NCI-H187 (cell line): ENCODE results near the gene RHBDF2.

Experiments
- DNase-seq, 2 experiments: peaks; one replicate each; lab custom pipeline; 2025; lab: John Stamatoyannopoulos, UW

Gene RHBDF2

GRCh38 chr17:76479515-76480060, 21.6 kb downstream of the RHBDF2 start:
- DNase-seq = no peak

GRCh38 chr17:76478730-76479514, 22.3 kb downstream of the RHBDF2 start:
- no peak for DNase-seq

GRCh38 chr17:76478097-76478496, 23.1 kb downstream of the RHBDF2 start:
- DNase-seq = no peak

- DNase-seq = no peak
Observed at GRCh38 chr17:76477576-76477975, 23.6 kb downstream of the RHBDF2 start.

GRCh38 chr17:76476736-76477135, 24.5 kb downstream of the RHBDF2 start:
- DNase-seq = no peak

GRCh38 chr17:76475302-76475701, 25.9 kb downstream of the RHBDF2 start:
- DNase-seq = no peak

- DNase-seq = no peak
Observed at GRCh38 chr17:76474894-76475293, 26.3 kb downstream of the RHBDF2 start.

GRCh38 chr17:76474238-76474637, 27.0 kb downstream of the RHBDF2 start:
- DNase-seq = no peak

- no peak for DNase-seq
Observed at GRCh38 chr17:76473541-76473985, 27.7 kb downstream of the RHBDF2 start.

- DNase-seq = no peak
Observed at GRCh38 chr17:76472726-76473125, 28.5 kb downstream of the RHBDF2 start.

GRCh38 chr17:76472258-76472645, 29.0 kb downstream of the RHBDF2 start:
- no peak for DNase-seq

- DNase-seq = no peak
Observed at GRCh38 chr17:76471498-76472257, 29.5 kb downstream of the RHBDF2 start.

- no peak for DNase-seq
Observed at GRCh38 chr17:76469991-76470739, 31.1 kb downstream of the RHBDF2 start.

GRCh38 chr17:76469076-76469990, 31.9 kb downstream of the RHBDF2 start:
- DNase-seq = no peak

- no peak for DNase-seq
Observed at GRCh38 chr17:76468634-76469010, 32.6 kb downstream of the RHBDF2 start.

GRCh38 chr17:76467809-76468633, 33.2 kb downstream of the RHBDF2 start:
- no peak for DNase-seq

- DNase-seq = no peak
Observed at GRCh38 chr17:76467366-76467765, 33.9 kb downstream of the RHBDF2 start, which contains the start of gene AANAT. TSS of gene AANAT (plus strand) at chr17:76467603. CDS start at chr17:76468747, 1,144 bp downstream.

- no peak for DNase-seq
Observed at GRCh38 chr17:76466775-76467130, 34.5 kb downstream of the RHBDF2 start.

GRCh38 chr17:76462556-76463290, 38.5 kb downstream of the RHBDF2 start:
- DNase-seq = no peak
